HepG2 (cell line): ENCODE results near the gene CFAP119. TPM values are rescaled to one million over a fixed set of nuclear protein-coding genes. Genes with fewer than 3 reads are reported as not detected.

Experiments
- AGO2 ChIP-seq: fragments of 200-400 bp; formaldehyde crosslinking; optimal IDR thresholded peaks from 2 replicates; pipeline ENCODE3; 2017; ENCODE audit warnings: mild to moderate bottlenecking, low read depth, low read length, moderate library complexity
- EED ChIP-seq: sonication (generic); formaldehyde crosslinking; IDR thresholded peaks from 2 replicates; pipeline ENCODE4 v1.5.0; 2020; ENCODE audit warnings: mild to moderate bottlenecking, missing genetic modification reagents
- FOXA1 ChIP-seq, 2 experiments: fragments of 450-650 bp in 1 of 2; sonication (generic) in 1 of 2; formaldehyde crosslinking in 1 of 2; IDR thresholded peaks; 2 replicates each; pipeline versions ENCODE4 v1.4.0 to v1.6.1; 2016 to 2020; ENCODE audit warnings: missing genetic modification reagents in 1 of 2
- HIC2 ChIP-seq: sonication (generic); formaldehyde crosslinking; IDR thresholded peaks from 2 replicates; pipeline ENCODE4 v1.9.0; 2022; ENCODE audit warnings: low read depth, missing genetic modification reagents
- HNF1B ChIP-seq: sonication (generic); formaldehyde crosslinking; IDR thresholded peaks from 2 replicates; pipeline ENCODE4 v1.5.1; 2020; ENCODE audit warnings: mild to moderate bottlenecking, moderate library complexity, missing genetic modification reagents
- HOMEZ ChIP-seq: IDR thresholded peaks from 2 replicates; pipeline ENCODE4 v1.6.1; 2016; ENCODE audit warnings: low read depth
- JDP2 ChIP-seq: sonication (generic); formaldehyde crosslinking; IDR thresholded peaks from 2 replicates; pipeline ENCODE4 v1.8.1; 2022; ENCODE audit warnings: missing genetic modification reagents, borderline replicate concordance
- KLF16 ChIP-seq, 2 experiments: sonication (generic) in 1 of 2; formaldehyde crosslinking in 1 of 2; IDR thresholded peaks; 2 replicates each; pipeline versions ENCODE4 v1.6.1 to v1.8.0; 2016 to 2023; ENCODE audit warnings: missing genetic modification reagents in 2 of 2, missing compliant biosample characterization in 1 of 2
- RARG ChIP-seq: sonication (generic); formaldehyde crosslinking; IDR thresholded peaks from 2 replicates; pipeline ENCODE4 v1.4.0; 2020; ENCODE audit warnings: low read depth, mild to moderate bottlenecking, missing genetic modification reagents
- RFX5 ChIP-seq: IDR thresholded peaks from 2 replicates; pipeline ENCODE4 v1.6.1; 2011; ENCODE audit warnings: low read depth, low read length, improper control_type of control experiment
- SAP130 ChIP-seq: IDR thresholded peaks from 2 replicates; pipeline ENCODE4 v1.6.1; 2016; ENCODE audit warnings: low read depth
- SP1 ChIP-seq, 2 experiments: fragments of 450-650 bp in 1 of 2; sonication (generic) in 1 of 2; formaldehyde crosslinking in 1 of 2; IDR thresholded peaks; 2 replicates each; pipeline versions ENCODE4 v1.4.0 to v1.6.1; 2016 to 2020; ENCODE audit warnings: missing genetic modification reagents in 1 of 2
- YY1 ChIP-seq: IDR thresholded peaks from 2 replicates; pipeline ENCODE4 v1.6.1; 2011; ENCODE audit warnings: low read length, low read depth, moderate library complexity, mild to moderate bottlenecking; ENCODE audit not compliant: insufficient read depth, insufficient replicate concordance
- ZBED4 ChIP-seq: sonication (generic); formaldehyde crosslinking; IDR thresholded peaks from 2 replicates; pipeline ENCODE4 v1.4.0; 2020; ENCODE audit warnings: missing genetic modification reagents, borderline replicate concordance
- ZNF17 ChIP-seq: sonication (generic); formaldehyde crosslinking; IDR thresholded peaks from 2 replicates; pipeline ENCODE4 v1.5.0; 2020; ENCODE audit warnings: mild to moderate bottlenecking, missing genetic modification reagents
- ZNF34 ChIP-seq: sonication (generic); formaldehyde crosslinking; IDR thresholded peaks from 2 replicates; pipeline ENCODE4 v1.4.0; 2020; ENCODE audit warnings: mild to moderate bottlenecking, missing genetic modification reagents, borderline replicate concordance
- ZNF496 ChIP-seq: sonication (generic); formaldehyde crosslinking; IDR thresholded peaks from 2 replicates; pipeline ENCODE4 v1.8.1; 2023; ENCODE audit warnings: mild to moderate bottlenecking, moderate library complexity, missing genetic modification reagents; ENCODE audit not compliant: insufficient replicate concordance
- ZNF558 ChIP-seq: sonication (generic); formaldehyde crosslinking; IDR thresholded peaks from 2 replicates; pipeline ENCODE4 v1.9.0; 2022; ENCODE audit warnings: mild to moderate bottlenecking, missing genetic modification reagents, borderline replicate concordance
- ZNF784 ChIP-seq: sonication (generic); formaldehyde crosslinking; IDR thresholded peaks from 2 replicates; pipeline ENCODE4 v1.5.1; 2020; ENCODE audit warnings: missing genetic modification reagents, mild to moderate bottlenecking, borderline replicate concordance
- polyA plus RNA-seq, 8 experiments: library from polyadenylated mRNA; depleted of rRNA in 3 of 8; stranded (reverse) in 7 of 8; unstranded in 1 of 8; fragments of >200 nt; fragmentation: Illumina TruSeq in 4 of 8; extraction: Trizol in 4 of 8; gene quantifications; 2 replicates each; pipeline versions ENCODE4 v1.2.1 to v1.2.3, GENCODE V29; 2011 to 2016; ENCODE audit warnings: low read depth in 4 of 8, missing spikeins in 1 of 8, mixed read lengths in 1 of 8; ENCODE audit not compliant: insufficient read depth in 1 of 8
- total RNA-seq, 5 experiments: library from RNA; depleted of rRNA; stranded (reverse); fragments of >200 nt; fragmentation: Illumina TruSeq; extraction: Trizol; gene quantifications; 2 replicates each; pipeline ENCODE4 v1.2.3, GENCODE V29; 2016; ENCODE audit warnings: low read depth in 1 of 5

CFAP119 gene
- total and polyA plus RNA-seq, 2 of the 13 experiments (the other 11 are each of a cell fraction or from before 2014, with no cell fraction given): 6.4 TPM

- TF ChIP-seq ZNF496 (CRISPR knock-in tag) (no peak), HNF1B (no peak), HIC2 (CRISPR knock-in tag) (no peak), SP1 (IDR thresholded peaks at IDR 0.05) (no peak), SP1 (CRISPR knock-in tag; IDR thresholded peaks at IDR 0.05) (no peak), RARG (CRISPR knock-in tag) (no peak), ZNF558 (no peak), ZBED4 (CRISPR knock-in tag) (no peak), RFX5 (no peak), ZNF784 (CRISPR knock-in tag) (no peak), KLF16 (CRISPR knock-in tag; IDR thresholded peaks at IDR 0.05) (no peak), JDP2 (no peak), ZNF17 (no peak), FOXA1 (IDR thresholded peaks at IDR 0.05) (no peak), FOXA1 (CRISPR knock-in tag; IDR thresholded peaks at IDR 0.05) (peak; percentile 34; the same call in 1 of the 2 replicates), AGO2 (no peak), HOMEZ (CRISPR knock-in tag) (0 out of 2 replicates have a peak, but pooled peaks have one; percentile 49), YY1 (no peak), ZNF34 (CRISPR knock-in tag) (no peak), SAP130 (peak; percentile 79), EED (CRISPR knock-in tag) (no peak)
Measured at GRCh38 chr16:30745082-30745481, 16.8 kb downstream of the CFAP119 start (continued).
